GM23338 (cell line): ENCODE data around the gene ENPP5. TPM values are rescaled to one million over a fixed set of nuclear protein-coding genes. Genes with fewer than 3 reads are reported as not detected.

Source experiments
- ATAC-seq: fragments of 200-7000 bp; cut with Tn5 transposase; 3 replicates; pipeline ENCODE4 v1.9.1; 2020
- DNase-seq: peaks from one replicate; pipeline ENCODE4 v3.0.0-alpha.2; 2015; ENCODE audit warnings: low spot score
- H2AFZ ChIP-seq: fragments of 200-600 bp; sonication (generic); 2 replicates; pipeline ENCODE4 v1.8.0; 2016; ENCODE audit warnings: antibody characterized with exemption, mild to moderate bottlenecking, moderate library complexity
- H3F3A ChIP-seq: fragments of 200-600 bp; sonication (generic); replicated peaks from 2 replicates; pipeline ENCODE4 v1.8.0; 2017; ENCODE audit warnings: antibody characterized with exemption, mixed run types, low read depth
- H3K27ac ChIP-seq: fragments of 200-600 bp; sonication (generic); 2 replicates; pipeline ENCODE4 v1.6.1; 2016; ENCODE audit warnings: low read depth
- H3K27me3 ChIP-seq: fragments of 200-600 bp; sonication (generic); 2 replicates; pipeline ENCODE4 v1.8.0; 2016; ENCODE audit warnings: mild to moderate bottlenecking, mixed run types, moderate library complexity; ENCODE audit not compliant: insufficient read depth
- H3K36me3 ChIP-seq: fragments of 200-600 bp; sonication (generic); 2 replicates; pipeline ENCODE4 v1.8.0; 2016; ENCODE audit warnings: mild to moderate bottlenecking; ENCODE audit not compliant: insufficient read depth
- H3K4me1 ChIP-seq: fragments of 200-600 bp; sonication (generic); 2 replicates; pipeline ENCODE4 v1.8.0; 2016; ENCODE audit warnings: mild to moderate bottlenecking, moderate library complexity; ENCODE audit not compliant: insufficient read depth
- H3K4me2 ChIP-seq: fragments of 200-600 bp; sonication (generic); 2 replicates; pipeline ENCODE4 v1.7.1; 2017; ENCODE audit warnings: mixed run types
- H3K4me3 ChIP-seq: fragments of 200-600 bp; sonication (generic); 2 replicates; pipeline ENCODE4 v1.6.1; 2016; ENCODE audit warnings: mixed run types
- H3K79me2 ChIP-seq: fragments of 200-600 bp; sonication (generic); replicated peaks from 2 replicates; pipeline ENCODE4 v1.8.0; 2017; ENCODE audit warnings: mild to moderate bottlenecking; ENCODE audit not compliant: insufficient read depth
- H3K9me2 ChIP-seq: fragments of 200-600 bp; sonication (generic); 2 replicates; pipeline ENCODE4 v1.8.0; 2017; ENCODE audit not compliant: insufficient read depth
- H4K20me1 ChIP-seq: fragments of 200-600 bp; sonication (generic); replicated peaks from 2 replicates; pipeline ENCODE4 v1.8.0; 2017; ENCODE audit warnings: mild to moderate bottlenecking; ENCODE audit not compliant: insufficient read depth
- H3K27ac Mint-ChIP-seq: 2 replicates; pipeline ENCODE4 v1.8.0; 2020; ENCODE audit warnings: inconsistent platforms, mild to moderate bottlenecking, moderate library complexity, mixed read lengths
- H3K27me3 Mint-ChIP-seq: 3 replicates; pipeline ENCODE4 v1.8.0; 2022; ENCODE audit warnings: low read depth, mild to moderate bottlenecking, moderate library complexity, mixed read lengths, inconsistent platforms; ENCODE audit not compliant: insufficient read depth, poor library complexity
- H3K36me3 Mint-ChIP-seq: 3 replicates; pipeline ENCODE4 v1.8.0; 2021; ENCODE audit warnings: low read depth, mild to moderate bottlenecking, inconsistent platforms, moderate library complexity, mixed read lengths
- H3K4me1 Mint-ChIP-seq: 3 replicates; pipeline ENCODE4 v1.8.0; 2020; ENCODE audit warnings: mild to moderate bottlenecking, inconsistent platforms, mixed read lengths
- H3K4me3 Mint-ChIP-seq: 3 replicates; pipeline ENCODE4 v1.8.0; 2021; ENCODE audit warnings: moderate library complexity, mild to moderate bottlenecking, inconsistent platforms, mixed read lengths
- H3K9me3 Mint-ChIP-seq: 3 replicates; pipeline ENCODE4 v1.8.0; 2020; ENCODE audit warnings: moderate library complexity, mild to moderate bottlenecking, inconsistent platforms, mixed read lengths
- CREB1 ChIP-seq: fragments of 250-450 bp; sonication (Bioruptor Pico); IDR thresholded peaks from 2 replicates; pipeline ENCODE4 v1.5.0; 2020; ENCODE audit warnings: low read depth, mild to moderate bottlenecking, moderate library complexity
- EZH2 ChIP-seq: fragments of 200-600 bp; sonication (generic); IDR thresholded peaks from one replicate; pipeline ENCODE4 v1.8.0; 2017; ENCODE audit warnings: antibody characterized with exemption, mild to moderate bottlenecking, low read depth; ENCODE audit not compliant: unreplicated experiment
- EZH2phosphoT487 ChIP-seq: fragments of 200-600 bp; sonication (generic); IDR thresholded peaks from one replicate; pipeline ENCODE4 v1.8.1; 2018; ENCODE audit warnings: antibody characterized with exemption; ENCODE audit not compliant: unreplicated experiment
- JUNB ChIP-seq: IDR thresholded peaks from one replicate; pipeline ENCODE4 v1.6.1; 2016; ENCODE audit warnings: antibody characterized with exemption; ENCODE audit not compliant: unreplicated experiment
- NANOG ChIP-seq: IDR thresholded peaks from 2 replicates; pipeline ENCODE4 v1.6.1; 2016; ENCODE audit warnings: antibody characterized with exemption, borderline replicate concordance
- POLR2AphosphoS5 ChIP-seq: IDR thresholded peaks from 2 replicates; pipeline ENCODE4 v1.6.1; 2016; ENCODE audit warnings: antibody characterized with exemption, low read depth
- STAT1 ChIP-seq: IDR thresholded peaks from one replicate; pipeline ENCODE4 v1.6.1; 2016; ENCODE audit warnings: antibody characterized with exemption; ENCODE audit not compliant: unreplicated experiment
- ZNF331 ChIP-seq: fragments of 250-450 bp; sonication (Bioruptor Pico); IDR thresholded peaks from 2 replicates; pipeline ENCODE4 v1.5.0; 2020; ENCODE audit warnings: low read depth, mild to moderate bottlenecking, moderate library complexity
- polyA plus RNA-seq: library from polyadenylated mRNA; unstranded; fragments of >200 nt; fragmentation: Nextera tagmentation; extraction: Ambion mirVana; gene quantifications from 2 replicates; pipeline ENCODE4 v1.2.1, GENCODE V29; 2016
- total RNA-seq: library from RNA; depleted of rRNA; stranded (reverse); fragments of >200 nt; shearing (Covaris generic); gene quantifications from 2 replicates; pipeline ENCODE4 v1.2.3, GENCODE V29; 2014
- TF ChIP-seq, protein P1 (sequence below): IDR thresholded peaks from one replicate; pipeline ENCODE4 v1.6.1; 2018; ENCODE audit warnings: antibody characterized with exemption; ENCODE audit not compliant: unreplicated experiment
- TF ChIP-seq, protein P2 (sequence below), 2 experiments: fragments of 200-600 bp in 1 of 2; sonication (generic) in 1 of 2; conservative IDR thresholded peaks; 2 replicates each; pipeline versions ENCODE4 v1.5.1 to v1.6.1; 2016 to 2017; ENCODE audit warnings: antibody characterized with exemption in 2 of 2, low read depth in 2 of 2, mild to moderate bottlenecking in 2 of 2, moderate library complexity in 1 of 2
- TF ChIP-seq, protein P3 (sequence below): IDR thresholded peaks from 2 replicates; pipeline ENCODE4 v1.6.1; 2016; ENCODE audit warnings: antibody characterized with exemption

Gene ENPP5
- total and polyA plus RNA-seq, 2 experiments from 2014 or later: 8.5 to 13.0 TPM

DNA sequence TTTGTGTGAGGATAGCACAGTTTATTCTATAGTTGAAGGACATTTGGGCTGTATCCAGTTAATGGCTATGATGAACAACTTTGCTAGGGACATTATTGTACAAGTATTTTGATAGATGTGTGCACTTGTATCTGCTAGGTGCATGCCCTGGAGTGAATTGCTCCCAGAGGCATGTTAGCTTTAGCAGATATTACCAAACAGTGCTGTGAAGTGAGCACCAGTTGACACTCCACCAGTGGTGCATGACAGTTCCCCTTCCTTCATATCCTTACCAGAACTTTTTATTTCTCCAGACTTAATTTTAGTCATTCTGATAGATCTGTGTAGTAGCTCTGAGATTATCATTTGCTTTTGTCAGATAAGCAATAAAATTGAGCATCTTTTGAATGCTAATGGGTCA is 48.9 kb upstream of the ENPP5 start (continued):
- TF ChIP-seq, protein P1, sequence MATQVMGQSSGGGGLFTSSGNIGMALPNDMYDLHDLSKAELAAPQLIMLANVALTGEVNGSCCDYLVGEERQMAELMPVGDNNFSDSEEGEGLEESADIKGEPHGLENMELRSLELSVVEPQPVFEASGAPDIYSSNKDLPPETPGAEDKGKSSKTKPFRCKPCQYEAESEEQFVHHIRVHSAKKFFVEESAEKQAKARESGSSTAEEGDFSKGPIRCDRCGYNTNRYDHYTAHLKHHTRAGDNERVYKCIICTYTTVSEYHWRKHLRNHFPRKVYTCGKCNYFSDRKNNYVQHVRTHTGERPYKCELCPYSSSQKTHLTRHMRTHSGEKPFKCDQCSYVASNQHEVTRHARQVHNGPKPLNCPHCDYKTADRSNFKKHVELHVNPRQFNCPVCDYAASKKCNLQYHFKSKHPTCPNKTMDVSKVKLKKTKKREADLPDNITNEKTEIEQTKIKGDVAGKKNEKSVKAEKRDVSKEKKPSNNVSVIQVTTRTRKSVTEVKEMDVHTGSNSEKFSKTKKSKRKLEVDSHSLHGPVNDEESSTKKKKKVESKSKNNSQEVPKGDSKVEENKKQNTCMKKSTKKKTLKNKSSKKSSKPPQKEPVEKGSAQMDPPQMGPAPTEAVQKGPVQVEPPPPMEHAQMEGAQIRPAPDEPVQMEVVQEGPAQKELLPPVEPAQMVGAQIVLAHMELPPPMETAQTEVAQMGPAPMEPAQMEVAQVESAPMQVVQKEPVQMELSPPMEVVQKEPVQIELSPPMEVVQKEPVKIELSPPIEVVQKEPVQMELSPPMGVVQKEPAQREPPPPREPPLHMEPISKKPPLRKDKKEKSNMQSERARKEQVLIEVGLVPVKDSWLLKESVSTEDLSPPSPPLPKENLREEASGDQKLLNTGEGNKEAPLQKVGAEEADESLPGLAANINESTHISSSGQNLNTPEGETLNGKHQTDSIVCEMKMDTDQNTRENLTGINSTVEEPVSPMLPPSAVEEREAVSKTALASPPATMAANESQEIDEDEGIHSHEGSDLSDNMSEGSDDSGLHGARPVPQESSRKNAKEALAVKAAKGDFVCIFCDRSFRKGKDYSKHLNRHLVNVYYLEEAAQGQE: no peak
- no peak for TF ChIP-seq CREB1 (CRISPR knock-in tag)
- TF ChIP-seq ZNF331 (CRISPR knock-in tag): no peak
- TF ChIP-seq EZH2phosphoT487: no peak

DNA sequence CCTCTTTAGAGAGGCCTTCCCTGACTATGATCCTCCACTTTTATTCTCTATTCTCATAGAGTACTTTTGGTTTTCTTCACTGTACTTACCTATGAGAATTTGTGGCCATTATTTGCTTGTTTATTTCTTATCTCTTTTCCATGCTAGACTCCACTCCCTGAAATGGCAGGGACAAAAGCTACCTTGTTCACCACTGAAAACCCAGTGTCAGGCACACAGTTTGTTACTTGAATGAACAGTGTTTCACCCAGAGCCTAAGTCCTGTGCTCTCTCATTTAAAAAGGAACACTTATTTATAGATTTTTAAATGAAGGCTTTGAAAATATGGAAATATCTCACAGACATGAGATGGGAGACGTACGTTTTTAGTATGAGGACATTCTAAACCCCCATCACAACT is 47.7 kb upstream of the ENPP5 start:
- peaks cover 6% of the 10 kb centered on the region for H3K27me3 Mint-ChIP-seq

GRCh38 chr6:46217671-46218131 is 46.9 kb upstream of the ENPP5 start:
- ATAC-seq: no peak
- Histone ChIP-seq H3F3A (no peaks in the 10 kb centered on the region), H2AFZ (no peak overlapping the region), H3K4me3 (no peak overlapping the region), H3K9me2 (no peaks in the 10 kb centered on the region), H3K36me3 (no peaks in the 10 kb centered on the region), H3K4me2 (no peak overlapping the region), H3K27ac (no peak overlapping the region), H3K4me1 (no peaks in the 10 kb centered on the region; the same call in 1 of the 2 replicates), H4K20me1 (no peaks in the 10 kb centered on the region; the same call in 1 of the 2 replicates), H3K27me3 (no peaks in the 10 kb centered on the region), H3K79me2 (no peaks in the 10 kb centered on the region)
- Mint-ChIP-seq H3K9me3 (no peaks in the 10 kb centered on the region), H3K4me1 (peaks cover 13% of the 10 kb centered on the region), H3K36me3 (no peaks in the 10 kb centered on the region), H3K4me3 (no peak overlapping the region), H3K27ac (no peak overlapping the region), H3K27me3 (peaks cover 6% of the 10 kb centered on the region)
- DNase-seq: no peak
- TF ChIP-seq POLR2AphosphoS5 (no peak), EZH2 (no peak), STAT1 (no peak), CREB1 (CRISPR knock-in tag) (no peak), JUNB (no peak), NANOG (no peak)
- TF ChIP-seq, protein P2, sequence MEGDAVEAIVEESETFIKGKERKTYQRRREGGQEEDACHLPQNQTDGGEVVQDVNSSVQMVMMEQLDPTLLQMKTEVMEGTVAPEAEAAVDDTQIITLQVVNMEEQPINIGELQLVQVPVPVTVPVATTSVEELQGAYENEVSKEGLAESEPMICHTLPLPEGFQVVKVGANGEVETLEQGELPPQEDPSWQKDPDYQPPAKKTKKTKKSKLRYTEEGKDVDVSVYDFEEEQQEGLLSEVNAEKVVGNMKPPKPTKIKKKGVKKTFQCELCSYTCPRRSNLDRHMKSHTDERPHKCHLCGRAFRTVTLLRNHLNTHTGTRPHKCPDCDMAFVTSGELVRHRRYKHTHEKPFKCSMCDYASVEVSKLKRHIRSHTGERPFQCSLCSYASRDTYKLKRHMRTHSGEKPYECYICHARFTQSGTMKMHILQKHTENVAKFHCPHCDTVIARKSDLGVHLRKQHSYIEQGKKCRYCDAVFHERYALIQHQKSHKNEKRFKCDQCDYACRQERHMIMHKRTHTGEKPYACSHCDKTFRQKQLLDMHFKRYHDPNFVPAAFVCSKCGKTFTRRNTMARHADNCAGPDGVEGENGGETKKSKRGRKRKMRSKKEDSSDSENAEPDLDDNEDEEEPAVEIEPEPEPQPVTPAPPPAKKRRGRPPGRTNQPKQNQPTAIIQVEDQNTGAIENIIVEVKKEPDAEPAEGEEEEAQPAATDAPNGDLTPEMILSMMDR (conservative IDR thresholded peaks at IDR 0.05; ENCODE audit: low read depth in 2 of 2): no peak
- TF ChIP-seq, protein P3, sequence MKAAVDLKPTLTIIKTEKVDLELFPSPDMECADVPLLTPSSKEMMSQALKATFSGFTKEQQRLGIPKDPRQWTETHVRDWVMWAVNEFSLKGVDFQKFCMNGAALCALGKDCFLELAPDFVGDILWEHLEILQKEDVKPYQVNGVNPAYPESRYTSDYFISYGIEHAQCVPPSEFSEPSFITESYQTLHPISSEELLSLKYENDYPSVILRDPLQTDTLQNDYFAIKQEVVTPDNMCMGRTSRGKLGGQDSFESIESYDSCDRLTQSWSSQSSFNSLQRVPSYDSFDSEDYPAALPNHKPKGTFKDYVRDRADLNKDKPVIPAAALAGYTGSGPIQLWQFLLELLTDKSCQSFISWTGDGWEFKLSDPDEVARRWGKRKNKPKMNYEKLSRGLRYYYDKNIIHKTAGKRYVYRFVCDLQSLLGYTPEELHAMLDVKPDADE: no peak

More for the DNA sequence above, 47.7 kb upstream of the ENPP5 start:
- H3K9me2 ChIP-seq: no peaks in the 10 kb centered on the region
- TF ChIP-seq EZH2: no peak
- TF ChIP-seq NANOG: no peak
- TF ChIP-seq, protein P3: no peak
- ATAC-seq (no peak), DNase-seq (no peak)
- H3F3A ChIP-seq: no peaks in the 10 kb centered on the region
- H3K27ac Mint-ChIP-seq: no peak overlapping the region
- no peaks in the 10 kb centered on the region for H3K36me3 Mint-ChIP-seq
- no peaks in the 10 kb centered on the region for H3K36me3 ChIP-seq
- peaks cover 13% of the 10 kb centered on the region for H3K4me1 Mint-ChIP-seq
- H3K27me3 ChIP-seq: no peaks in the 10 kb centered on the region
- H3K9me3 Mint-ChIP-seq: no peaks in the 10 kb centered on the region
- no peak overlapping the region for H2AFZ ChIP-seq
- no peaks in the 10 kb centered on the region; the same call in 1 of the 2 replicates for H4K20me1 ChIP-seq
- no peaks in the 10 kb centered on the region for H3K79me2 ChIP-seq
- H3K4me1 ChIP-seq: no peaks in the 10 kb centered on the region; the same call in 1 of the 2 replicates
- no peak overlapping the region for H3K4me3 ChIP-seq
- no peak overlapping the region for H3K4me2 ChIP-seq
- H3K27ac ChIP-seq: no peak overlapping the region
- H3K4me3 Mint-ChIP-seq: no peak overlapping the region
